ENCODE results near the gene LRRC28. TPM values are rescaled to one million over a fixed set of nuclear protein-coding genes. Genes with fewer than 3 reads are reported as not detected.

Gene LRRC28
- total RNA-seq, 1 experiment from 2014 or later, result 21.4 TPM

DNA sequence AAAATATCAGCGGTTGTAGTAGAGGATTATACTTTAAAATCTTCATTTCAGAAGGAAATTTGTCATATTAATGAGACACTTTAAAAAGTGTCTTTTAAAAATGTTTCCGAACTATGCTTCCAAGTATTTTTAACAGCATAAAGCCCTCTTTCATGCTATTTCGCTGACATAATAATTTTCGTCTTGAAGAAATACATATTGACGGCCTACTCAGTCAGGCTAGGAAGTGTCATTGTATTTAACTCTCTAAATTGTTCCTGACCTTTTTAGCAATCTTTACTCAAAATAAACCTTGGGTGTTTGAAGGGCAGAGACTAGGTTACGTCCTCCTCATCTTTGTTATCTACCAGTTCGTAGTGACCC is 806 bp upstream of the LRRC28 start:
- ChIA-PET CTCF (interaction anchor here (0.7 to 1.7 kb wide), 2 partner anchors 22 to 454 kb away, joined by 3 to 8 read pairs; no protein-coding TSS in a partner anchor), POLR2A (interaction anchor here (1.0 kb wide), 1 partner anchor 37 kb away, joined by 3 read pairs; no protein-coding TSS in a partner anchor), RAD21 (ENCODE audit: low non-redundant PET in 1 of 2, low total read pairs in 2 of 2, uncharacterized antibody in 2 of 2, unreplicated experiment in 2 of 2) (no interaction called here)
- H3K79me2 ChIP-seq (ENCODE audit: insufficient read depth, low read length), result peaks cover 16% of the 10 kb centered on the region
- ATAC-seq (no peak), DNase-seq (ENCODE audit: low read depth, low spot score) (no peak)
- no peaks in the 10 kb centered on the region for H4K20me1 ChIP-seq (ENCODE audit: insufficient read depth)
- no peak overlapping the region for H2AFZ ChIP-seq (ENCODE audit: low read depth, low read length, poor library complexity, severe bottlenecking)
- TF ChIP-seq EZH2phosphoT487 (IDR thresholded peaks at IDR 0.05; ENCODE audit: borderline replicate concordance) (no peak), SIN3A (IDR thresholded peaks at IDR 0.05; ENCODE audit: low read depth) (no peak; the same call in 1 of the 2 replicates), REST (IDR thresholded peaks at IDR 0.05; ENCODE audit: low read depth) (no peak), POLR2A (IDR thresholded peaks at IDR 0.05; ENCODE audit: borderline replicate concordance, extremely low read depth, insufficient read depth, insufficient read length) (no peak), CBX3 (IDR thresholded peaks at IDR 0.05; ENCODE audit: low read depth) (no peak), EGR1 (IDR thresholded peaks at IDR 0.05; ENCODE audit: low read depth) (no peak), ZFX (IDR thresholded peaks at IDR 0.05) (no peak), FOSL1 (IDR thresholded peaks at IDR 0.05; ENCODE audit: low read depth) (no peak), SP1 (IDR thresholded peaks at IDR 0.05; ENCODE audit: low read depth) (no peak), ELF1 (IDR thresholded peaks at IDR 0.05; ENCODE audit: borderline replicate concordance, low read depth) (no peak)
- no peaks in the 10 kb centered on the region for H3K9me2 ChIP-seq (ENCODE audit: insufficient read depth)
- H3K36me3 ChIP-seq (ENCODE audit: control insufficient read depth in 1 of 2, insufficient read depth in 2 of 2, low read length in 2 of 2), result no peaks in the 10 kb centered on the region
- peak overlapping the region; percentile 71 for H3K4me2 ChIP-seq (ENCODE audit: low read length)
- BruUV-seq (replicated peaks), result no TSS peak
- no peaks in the 10 kb centered on the region for H3K9me3 ChIP-seq (ENCODE audit: control insufficient read depth in 1 of 2, insufficient read depth in 1 of 2, low read depth in 1 of 2, low read length in 2 of 2)
- H3K9ac ChIP-seq (ENCODE audit: low read length), result peak overlapping the region; percentile 81
- peak overlapping the region; percentile 77 to 83 for H3K4me3 ChIP-seq (replicated peaks in 1 of 2; ENCODE audit: low read depth in 1 of 2, low read length in 2 of 2)
- peaks cover 11 to 30% of the 10 kb centered on the region in 2 experiments; a peak in 3 of 4 replicates for H3K4me1 ChIP-seq (ENCODE audit: control insufficient read depth in 1 of 2, insufficient read depth in 2 of 2, low read length in 2 of 2)
- intact Hi-C loops (cut with micrococcal nuclease), result loop anchor here (5.0 kb wide), 1 partner anchor 148 kb away; no protein-coding TSS in a partner anchor
- H3K27me3 ChIP-seq (ENCODE audit: insufficient read depth, low read length), result no peaks in the 10 kb centered on the region
- H3K27ac ChIP-seq (ENCODE audit: low read depth, low read length), result peak overlapping the region; percentile 70

Measured in HCT116 (cell line).